GM18519 (cell line): Measurements from ENCODE around the gene SFSWAP.

Experiments used
- ATAC-seq: cut with Tn5 transposase; IDR thresholded peaks from one replicate; pipeline ENCODE4 v1.9.1; 2021; ENCODE audit warnings: mild to moderate bottlenecking, moderate library complexity; ENCODE audit not compliant: unreplicated experiment, low FRiP score

SFSWAP gene

DNA sequence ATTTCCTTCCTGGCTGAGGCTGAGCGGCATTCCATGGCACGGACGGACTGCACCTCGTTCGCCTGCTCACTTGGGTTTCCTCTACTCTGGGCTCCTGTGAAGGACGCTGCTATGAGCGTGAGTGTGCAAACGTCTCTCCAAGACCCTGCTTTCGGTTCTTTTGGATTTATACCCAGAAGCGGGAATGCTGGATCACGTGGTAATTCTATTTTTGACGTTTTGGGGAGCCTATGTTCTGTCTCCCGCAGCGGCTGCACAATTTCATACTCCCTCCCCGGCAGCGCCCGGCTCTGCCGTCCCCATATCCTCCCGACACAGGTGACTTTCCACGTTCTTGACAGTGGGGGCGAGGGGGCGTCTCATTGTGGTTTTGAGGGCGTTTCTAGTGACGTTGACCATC, 137.9 kb downstream of the SFSWAP start:
- ATAC-seq, result no peak
